Liver (tissue), 9 donors: ENCODE measurements around the gene DHX40. TPM values are rescaled to one million over a fixed set of nuclear protein-coding genes. Genes with fewer than 3 reads are reported as not detected.
A peak's percentile ranks its signal among the peaks of the same experiment; 100 is the strongest.
"Not testable (repeated sequence)": the region's sequence is repeated elsewhere in the genome, so short reads cannot be mapped to it uniquely, and the experiment has no call there.

ENCODE experiments used
- DNase-seq: peaks from one replicate; pipeline ENCODE4 v3.0.0-alpha.2; 2017; ENCODE audit warnings: low spot score
- H3K27ac ChIP-seq, 2 donors: one replicate each; pipeline ENCODE4 v1.7.0; 2013; ENCODE audit warnings: inconsistent platforms in 2 of 2, low read length in 2 of 2, control low read depth in 1 of 2, low read depth in 1 of 2, mild to moderate bottlenecking in 1 of 2
- H3K27me3 ChIP-seq, 4 donors: one replicate each; pipeline versions ENCODE4 v1.6.1 to v1.7.0; 2013; ENCODE audit warnings: low read length in 3 of 4, inconsistent platforms in 1 of 4, mild to moderate bottlenecking in 1 of 4, moderate library complexity in 1 of 4; ENCODE audit not compliant: control insufficient read depth in 4 of 4, insufficient read depth in 4 of 4
- H3K36me3 ChIP-seq, 4 donors: one replicate each; pipeline versions ENCODE4 v1.6.1 to v1.7.0; 2013; ENCODE audit warnings: low read length in 3 of 4, mild to moderate bottlenecking in 3 of 4, low read depth in 1 of 4, moderate library complexity in 1 of 4; ENCODE audit not compliant: control insufficient read depth in 4 of 4, insufficient read depth in 3 of 4
- H3K4me1 ChIP-seq, 4 donors: one replicate each; pipeline versions ENCODE4 v1.6.1 to v1.7.0; 2013; ENCODE audit warnings: low read length in 3 of 4, mild to moderate bottlenecking in 3 of 4, moderate library complexity in 1 of 4; ENCODE audit not compliant: control insufficient read depth in 4 of 4, insufficient read depth in 4 of 4
- H3K4me3 ChIP-seq, 3 donors: one replicate each; pipeline versions ENCODE4 v1.6.1 to v1.7.0; 2013; ENCODE audit warnings: low read length in 3 of 3, control low read depth in 1 of 3, low read depth in 1 of 3, mild to moderate bottlenecking in 1 of 3
- H3K9ac ChIP-seq, 2 donors: one replicate each; pipeline ENCODE4 v1.7.0; 2013; ENCODE audit warnings: low read length in 2 of 2, mild to moderate bottlenecking in 2 of 2, moderate library complexity in 2 of 2, control low read depth in 1 of 2, low read depth in 1 of 2
- H3K9me3 ChIP-seq, 4 donors: one replicate each; pipeline versions ENCODE4 v1.6.1 to v1.7.0; 2013; ENCODE audit warnings: low read length in 3 of 4; ENCODE audit not compliant: control insufficient read depth in 4 of 4
- CTCF ChIP-seq: fragments of 150-350 bp; IDR thresholded peaks from 2 replicates; pipeline ENCODE4 v1.5.1; 2017; ENCODE audit warnings: improper control_type of control experiment, low read depth, low read length; ENCODE audit not compliant: missing input control
- FOXA1 ChIP-seq: IDR thresholded peaks from 2 replicates; pipeline ENCODE4 v1.6.1; 2016; ENCODE audit warnings: antibody characterized with exemption
- HNF4A ChIP-seq, 2 donors: conservative IDR thresholded peaks; 2 replicates each; pipeline ENCODE4 v1.6.1; 2016; ENCODE audit warnings: antibody characterized with exemption in 2 of 2, mild to moderate bottlenecking in 2 of 2
- NR2F2 ChIP-seq: IDR thresholded peaks from 2 replicates; pipeline ENCODE4 v1.6.1; 2016; ENCODE audit warnings: antibody characterized with exemption
- RAD21 ChIP-seq, 2 donors: IDR thresholded peaks; 2 replicates each; pipeline ENCODE4 v1.6.1; 2016; ENCODE audit warnings: antibody characterized with exemption in 2 of 2, mild to moderate bottlenecking in 2 of 2
- RXRA ChIP-seq, 2 donors: IDR thresholded peaks; 2 replicates each; pipeline ENCODE4 v1.6.1; 2017 to 2018; ENCODE audit warnings: antibody characterized with exemption in 2 of 2, mild to moderate bottlenecking in 1 of 2
- SP1 ChIP-seq: IDR thresholded peaks from 2 replicates; pipeline ENCODE4 v1.6.1; 2018; ENCODE audit warnings: antibody characterized with exemption, mild to moderate bottlenecking
- TAF1 ChIP-seq: conservative IDR thresholded peaks from 2 replicates; pipeline ENCODE4 v1.6.1; 2016; ENCODE audit warnings: antibody characterized with exemption, mild to moderate bottlenecking
- YY1 ChIP-seq: IDR thresholded peaks from 2 replicates; pipeline ENCODE4 v1.6.1; 2016; ENCODE audit warnings: antibody characterized with exemption, mild to moderate bottlenecking
- ZBTB33 ChIP-seq: IDR thresholded peaks from 2 replicates; pipeline ENCODE4 v1.6.1; 2016; ENCODE audit warnings: antibody characterized with exemption
- WGBS: extraction: QIAGEN DNeasy Blood & Tissue Kit; methylation state at CpG from one replicate; pipeline ENCODE4 v1.1.7; 2013; 5-methylcytosine and 5-hydroxymethylcytosine counted together
- polyA plus RNA-seq, 2 donors: library from polyadenylated mRNA; stranded (reverse) in 1 of 2; unstranded in 1 of 2; fragments of 200-250 nt in 1 of 2; fragments of >200 nt in 1 of 2; fragmentation: Nextera tagmentation in 1 of 2; extraction: Ambion mirVana in 1 of 2; gene quantifications; one replicate each; pipeline versions ENCODE4 v1.2.1 to v1.2.3, GENCODE V29; 2013 to 2015
- total RNA-seq, 2 donors: library from RNA; depleted of rRNA; stranded (reverse); fragments of >200 nt; gene quantifications; one replicate each; pipeline ENCODE4 v1.2.3, GENCODE V29; 2014
- donor health status: healthy.
- donor health status: healthy.
- donor health status: healthy.
- donor health status: healthy.
- donor health status: healthy.

The DHX40 gene
- total and polyA plus RNA-seq, 4 donors = 3.8 to 20.7 (median 11.2) TPM

DNA sequence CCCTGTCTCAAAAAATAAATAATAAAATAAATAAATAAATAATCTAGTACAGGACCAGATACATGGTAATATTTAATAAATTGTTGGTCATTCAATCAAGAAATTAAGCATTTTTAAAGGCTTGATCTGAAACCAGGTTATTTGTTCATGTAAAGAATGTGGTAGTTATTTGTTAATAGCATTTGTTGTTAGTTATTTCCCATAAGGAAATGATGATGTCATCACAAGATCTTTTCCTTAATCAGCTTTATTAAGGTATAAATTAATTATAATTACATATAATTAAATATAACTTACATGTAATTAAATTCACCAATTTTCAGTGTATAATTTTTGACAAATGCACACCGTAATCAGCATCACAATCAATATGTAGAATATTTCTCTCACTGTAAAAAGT, 19.5 kb upstream of the DHX40 start (continued):
- no peak for TF ChIP-seq CTCF

- Histone ChIP-seq H3K9ac (no peak overlapping the region), H3K27ac (no peak overlapping the region), H3K4me1 (no peaks in the 10 kb centered on the region), H3K36me3 (no peaks in the 10 kb centered on the region), H3K4me3 (no peak overlapping the region), H3K27me3 (no peaks in the 10 kb centered on the region), H3K9me3 (no peaks in the 10 kb centered on the region)
- DNase-seq = no peak
- WGBS = 88% methylated on average over 9 of the region's 9 CpGs
- TF ChIP-seq FOXA1 (no peak), NR2F2 (no peak), HNF4A (conservative IDR thresholded peaks at IDR 0.05) (no peak), SP1 (no peak), ZBTB33 (no peak), CTCF (no peak), RXRA (IDR thresholded peaks at IDR 0.05) (no peak), TAF1 (no peak), YY1 (no peak), RAD21 (IDR thresholded peaks at IDR 0.05) (no peak)
Observed at GRCh38 chr17:59547131-59547915, 18.1 kb upstream of the DHX40 start.

DNA sequence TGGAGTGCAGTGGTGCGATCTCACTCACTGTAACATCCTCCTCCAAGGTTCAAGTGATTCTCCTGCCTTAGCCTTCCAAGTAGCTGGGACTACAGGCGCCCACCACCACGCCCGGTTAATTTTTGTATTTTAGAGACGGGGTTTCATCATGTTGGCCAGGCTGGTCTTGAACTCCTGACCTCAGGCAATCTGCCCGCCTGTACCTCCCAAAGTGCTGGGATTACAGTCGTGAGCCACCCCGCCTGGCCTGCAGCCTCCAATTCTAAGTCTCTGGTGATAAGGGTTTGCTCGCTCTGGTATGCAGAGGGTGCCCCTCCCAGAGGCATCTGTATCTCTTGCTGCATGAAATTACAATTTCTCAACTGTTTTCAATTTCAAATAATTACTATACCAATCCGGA, 16.4 kb upstream of the DHX40 start:
- not testable (repeated sequence) for H3K36me3 ChIP-seq, H3K9ac ChIP-seq, H3K27ac ChIP-seq, H3K9me3 ChIP-seq, H3K4me3 ChIP-seq, H3K4me1 ChIP-seq, H3K27me3 ChIP-seq
- WGBS = 91% methylated on average over 10 of the region's 10 CpGs
- peak; percentile 43 for DNase-seq
